T-helper 1 cell treated with Interleukin-12 subunit alpha and Interleukin-12 subunit beta and Interleukin-4 antibody, amounts not matched to agents 30 ng/mL and 1 ng/mL, for 36 hours (primary cell): Measurements from ENCODE around the gene SLC12A5. TPM values are rescaled to one million over a fixed set of nuclear protein-coding genes. Genes with fewer than 3 reads are reported as not detected.
"Not testable (repeated sequence)": the region's sequence is repeated elsewhere in the genome, so short reads cannot be mapped to it uniquely, and the experiment has no call there.

Experiments used
- intact Hi-C: fragments of 100-400 bp; cut with micrococcal nuclease; formaldehyde crosslinking; loops from one replicate; pipeline ENCODE4 v1.15.1; 2024
- total RNA-seq: library from RNA; stranded (reverse); gene quantifications from 2 replicates; pipeline ENCODE4 v1.2.3, GENCODE V29; 2022

Gene SLC12A5
- total RNA-seq, result 0.49 and 0.88 TPM in 2 replicates

- intact Hi-C loops, result no loop called here
These were observed at the start of gene SLC12A5 for GRCh38 chr20:46028772-46029371. Gene SLC12A5 (plus strand): TSS chr20:46029215. CDS start chr20:46029345, 130 bp downstream.

- intact Hi-C loops, result no loop called here
These were observed 47.8 kb upstream of the SLC12A5 start for GRCh38 chr20:45981261-45981660.

DNA sequence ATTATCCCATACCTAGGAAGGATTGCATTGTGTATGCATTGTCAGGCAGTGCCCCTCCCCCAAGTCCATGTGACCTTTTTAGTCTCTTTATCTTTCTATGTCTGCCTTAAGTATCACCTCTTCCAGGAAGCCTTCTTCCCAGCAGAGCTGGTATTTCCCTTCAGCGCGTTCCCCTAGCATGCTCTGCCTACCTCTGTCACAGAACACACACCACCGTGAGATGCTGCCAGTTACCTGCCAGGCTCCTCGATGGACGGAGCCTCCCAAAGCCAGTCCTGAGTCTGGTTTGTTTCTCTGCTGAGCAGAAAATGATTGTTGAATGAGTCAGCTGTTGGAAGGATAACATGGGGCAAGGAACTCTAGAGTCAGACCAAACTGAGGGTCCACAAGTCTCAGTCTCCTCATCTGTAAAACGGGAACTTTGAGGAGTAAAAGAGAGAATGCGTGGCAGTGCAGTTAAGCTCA lies 45.7 kb upstream of the SLC12A5 start:
- intact Hi-C loops, result no loop called here

DNA sequence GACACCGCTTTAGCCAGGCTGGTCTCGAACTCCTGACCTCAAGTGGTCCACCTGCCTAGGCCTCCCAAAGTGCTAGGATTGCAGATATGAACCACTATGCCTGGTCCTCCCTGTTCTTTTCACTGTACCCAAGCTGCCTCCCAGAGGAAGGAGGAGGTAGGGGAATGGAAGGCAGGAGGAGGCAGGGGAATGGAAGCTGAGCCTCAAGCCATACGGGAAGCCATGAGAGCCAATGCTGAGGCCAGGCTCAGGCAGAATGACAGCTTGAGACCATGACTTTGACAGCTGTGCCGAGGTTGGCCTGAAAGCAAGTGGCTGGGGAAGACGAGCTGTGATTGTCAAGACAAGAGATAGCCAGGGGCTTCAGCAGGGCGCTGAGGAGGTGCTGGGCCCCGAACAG lies 43.4 kb upstream of the SLC12A5 start:
- intact Hi-C loops, result no loop called here

- intact Hi-C loops, result loop anchor here (1.0 to 2.0 kb wide), 4 partner anchors 15 to 188 kb away; partner anchors contain the start of genes NCOA5 and ZNF335
These were observed 41.8 kb upstream of the SLC12A5 start for GRCh38 chr20:45987108-45987780.

- intact Hi-C loops, result not testable (repeated sequence)
These were observed 40.2 kb upstream of the SLC12A5 start for GRCh38 chr20:45988830-45989229.

- intact Hi-C loops, result no loop called here
These were observed 37.4 kb upstream of the SLC12A5 start for GRCh38 chr20:45991616-45992015.

GRCh38 chr20:45993197-45993951 lies 35.6 kb upstream of the SLC12A5 start:
- intact Hi-C loops, result no loop called here

DNA sequence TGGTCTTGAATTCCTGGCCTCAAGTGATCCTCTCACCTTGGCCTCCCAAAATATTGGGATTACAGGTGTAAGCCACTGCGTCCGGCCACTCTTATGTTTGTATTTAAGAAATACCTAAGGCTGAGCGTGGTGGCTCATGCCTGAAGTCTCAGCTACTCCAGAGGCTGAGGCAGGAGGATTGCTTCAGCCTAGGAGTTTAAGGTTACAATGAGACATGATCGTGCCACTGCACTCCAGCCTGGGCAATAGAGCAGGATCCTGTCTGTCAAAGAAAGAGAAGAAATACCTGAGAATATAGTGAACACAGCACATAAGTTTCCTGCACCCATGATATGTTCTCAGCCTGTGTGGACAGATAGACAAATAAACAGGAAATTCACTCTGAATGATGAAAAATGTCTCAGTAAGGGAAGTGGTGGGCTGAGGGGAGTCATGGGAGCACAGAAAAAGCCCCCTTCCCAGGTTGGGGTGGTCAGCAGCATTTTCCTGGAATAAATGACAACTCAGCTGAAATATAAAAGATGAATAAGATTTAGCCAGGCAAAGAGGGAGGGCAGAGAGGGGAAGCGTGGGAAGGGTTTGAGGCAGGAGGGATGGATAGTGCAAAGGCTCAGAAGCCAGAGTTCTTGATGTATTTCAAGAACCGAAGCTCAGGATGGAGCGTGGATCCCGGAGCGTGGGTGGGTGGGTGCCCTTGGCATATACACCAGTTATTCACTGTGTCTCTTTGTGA lies 34.1 kb upstream of the SLC12A5 start:
- intact Hi-C loops, result no loop called here

DNA sequence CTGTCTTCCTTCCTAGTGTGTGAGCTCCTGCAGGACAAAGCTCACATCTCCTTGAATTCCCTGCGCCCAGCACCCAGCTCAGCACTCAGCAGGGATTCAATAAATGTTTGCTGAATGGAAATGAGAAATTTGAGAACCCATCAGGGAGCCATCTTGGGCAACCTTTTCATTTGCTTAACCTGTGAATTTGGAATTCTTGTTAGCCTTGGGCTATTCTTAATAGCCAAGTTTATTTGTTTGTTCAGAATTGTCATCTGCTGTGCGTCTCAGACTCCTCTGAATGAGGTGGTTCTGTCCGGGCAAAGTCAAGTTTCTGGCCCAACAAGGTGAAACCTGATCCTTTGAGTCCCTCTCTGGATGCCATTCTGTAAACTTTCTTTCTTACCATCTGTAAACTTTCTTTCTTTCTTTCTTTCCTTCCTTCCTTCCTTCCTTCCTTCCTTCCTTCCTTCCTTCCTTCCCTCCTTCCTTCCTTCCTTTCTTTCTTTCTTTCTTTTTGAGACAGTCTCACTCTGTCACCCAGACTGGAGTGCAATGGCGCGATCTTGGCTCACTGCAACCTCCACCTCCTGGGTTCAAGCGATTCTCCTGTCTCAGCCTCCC lies 33.4 kb upstream of the SLC12A5 start:
- intact Hi-C loops, result not testable (repeated sequence)

DNA sequence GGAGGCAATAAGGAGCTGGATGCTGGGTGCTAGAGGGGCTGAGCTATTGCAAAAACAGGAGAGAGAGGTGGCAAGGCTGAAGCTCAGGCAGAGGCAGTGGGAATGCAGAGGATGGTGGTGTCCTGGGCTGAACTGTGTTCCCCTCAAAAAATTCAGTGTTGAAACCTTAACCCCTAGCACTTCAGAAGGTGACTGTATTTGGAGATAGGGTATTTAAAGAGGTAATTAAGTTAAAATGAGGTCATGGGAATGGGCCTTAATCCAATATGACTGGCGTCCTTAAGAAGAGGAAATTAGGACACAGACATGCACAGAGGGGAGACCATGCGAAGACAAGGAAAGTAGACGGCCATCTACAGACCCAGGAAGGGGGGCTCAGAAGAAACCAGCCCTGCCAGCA lies 31.8 kb upstream of the SLC12A5 start:
- intact Hi-C loops, result no loop called here

DNA sequence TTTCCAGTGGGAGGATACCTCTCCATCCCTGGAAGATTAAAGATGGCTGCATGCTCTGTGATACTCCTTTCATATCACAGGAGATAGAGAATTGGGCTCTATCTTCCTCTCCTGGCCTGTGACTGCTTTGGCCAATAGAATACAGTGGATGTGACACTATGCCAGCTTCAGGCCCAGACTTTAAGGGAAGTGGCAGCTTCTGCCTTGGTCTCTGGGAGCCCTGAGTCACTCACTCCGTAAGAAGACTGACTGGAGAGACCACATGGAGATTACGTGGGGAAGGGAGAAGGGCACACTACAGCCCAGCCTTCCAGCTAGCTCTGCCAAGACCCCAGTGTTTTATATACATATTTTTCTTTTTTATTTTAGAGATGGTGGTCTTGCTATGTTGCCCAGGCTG lies 30.7 kb upstream of the SLC12A5 start:
- intact Hi-C loops, result loop anchor here (2.0 kb wide), 1 partner anchor 14 kb away; no protein-coding TSS in a partner anchor

GRCh38 chr20:45998761-45999160 lies 30.3 kb upstream of the SLC12A5 start:
- intact Hi-C loops, result loop anchor here (2.0 kb wide), 1 partner anchor 14 kb away; no protein-coding TSS in a partner anchor

GRCh38 chr20:45999557-46000261 lies 29.3 kb upstream of the SLC12A5 start:
- intact Hi-C loops, result loop anchor here (2.0 kb wide), 1 partner anchor 13 kb away; no protein-coding TSS in a partner anchor

- intact Hi-C loops, result no loop called here
These were observed 28.6 kb upstream of the SLC12A5 start for GRCh38 chr20:46000262-46000996.

- intact Hi-C loops, result no loop called here
These were observed 27.5 kb upstream of the SLC12A5 start for GRCh38 chr20:46001498-46001897.

GRCh38 chr20:46002008-46002407 lies 27.0 kb upstream of the SLC12A5 start:
- intact Hi-C loops, result no loop called here

DNA sequence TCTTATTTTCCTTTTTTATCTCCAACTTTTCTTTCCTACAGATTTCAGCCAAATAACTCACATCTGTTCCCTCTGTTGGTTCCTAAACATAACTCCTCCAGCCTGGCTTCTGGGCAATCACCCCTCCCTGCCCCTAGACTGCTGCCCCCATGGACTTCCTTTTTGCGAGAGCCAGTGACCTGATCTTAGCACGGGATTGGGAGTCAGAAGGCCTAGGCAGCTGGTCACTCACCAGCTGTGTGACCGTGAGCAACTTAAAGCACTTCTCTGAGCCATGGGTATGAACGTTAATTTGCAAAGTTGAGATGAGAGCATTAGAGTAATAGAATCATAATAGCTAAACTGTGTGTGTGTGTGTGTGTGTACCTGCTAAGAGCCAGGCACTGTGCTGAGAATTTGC lies 24.8 kb upstream of the SLC12A5 start:
- intact Hi-C loops, result no loop called here

DNA sequence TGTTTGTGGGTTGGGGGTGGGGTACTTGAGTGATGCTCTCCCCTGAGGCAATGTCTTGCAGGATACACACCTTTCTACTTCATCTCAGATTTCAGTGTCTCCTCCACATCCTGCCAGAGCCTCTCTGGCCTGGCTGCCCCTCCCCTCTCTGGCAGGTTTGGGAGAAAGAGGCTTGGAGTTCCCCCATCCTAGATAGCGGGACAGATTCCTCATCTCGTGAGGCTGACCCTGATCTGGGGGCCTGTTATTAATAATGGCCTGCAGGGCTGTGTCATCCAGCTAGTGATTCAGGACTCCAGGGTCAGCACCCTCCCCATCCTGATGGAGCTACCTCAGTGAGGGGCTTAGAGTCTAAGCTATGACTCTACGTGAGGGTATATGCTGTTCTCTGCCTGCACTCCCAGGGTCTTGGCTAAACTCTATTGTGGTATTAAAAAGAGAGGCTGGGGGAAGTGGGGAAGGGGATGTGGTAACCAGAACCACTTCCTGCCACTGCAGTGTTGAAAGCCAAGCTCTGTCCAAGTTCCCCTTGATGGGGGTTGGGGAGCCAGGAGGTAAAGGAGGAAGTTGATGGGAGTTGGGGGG lies 24.0 kb upstream of the SLC12A5 start:
- intact Hi-C loops, result no loop called here
